B cell (primary cell): ENCODE results near the gene SPTA1. TPM values are rescaled to one million over a fixed set of nuclear protein-coding genes. Genes with fewer than 3 reads are reported as not detected.

Experiments
- ATAC-seq: fragments of 200-7000 bp; cut with Tn5 transposase; one replicate; pipeline ENCODE4 v1.10.0; 2021; ENCODE audit warnings: low read depth, mild to moderate bottlenecking, moderate number of reproducible peaks, moderate library complexity
- CTCF ChIA-PET: fragments of 350-600 bp; sonication (Branson Sonifier 250); formaldehyde crosslinking; loops from one replicate; lab custom pipeline; 2021; ENCODE audit warnings: antibody characterized with exemption, inconsistent platforms; lab: Charles Lee
- POLR2A ChIA-PET: fragments of 350-600 bp; sonication (Branson Sonifier 250); formaldehyde crosslinking; loops from one replicate; lab custom pipeline; 2021; ENCODE audit warnings: antibody characterized with exemption; lab: Charles Lee
- DNase-seq: peaks from one replicate; pipeline ENCODE4 v3.0.0; 2013
- H2AFZ ChIP-seq: 2 replicates; pipeline ENCODE4 v1.6.1; 2012; ENCODE audit warnings: mild to moderate bottlenecking, low read depth, low read length; ENCODE audit not compliant: insufficient read depth, poor library complexity, severe bottlenecking
- H3K27ac ChIP-seq, 2 donors: 1 replicate in 1 of 2; 2 replicates in 1 of 2; pipeline ENCODE4 v1.5.1; 2012 to 2013; ENCODE audit warnings: low read length in 2 of 2, mild to moderate bottlenecking in 2 of 2, moderate library complexity in 1 of 2
- H3K27me3 ChIP-seq, 4 experiments: fragments of 200-600 bp in 1 of 4; sonication (generic) in 1 of 4; replicated peaks in 1 of 4; 1 replicate in 2 of 4; 2 replicates in 2 of 4; pipeline versions ENCODE4 v1.6.1 to v1.7.0; 2013 to 2016; ENCODE audit warnings: low read length in 3 of 4, mild to moderate bottlenecking in 2 of 4, mixed read lengths in 1 of 4, moderate library complexity in 1 of 4; ENCODE audit not compliant: insufficient read depth in 4 of 4, control insufficient read depth in 3 of 4; ENCODE audit errors: control extremely low read depth in 1 of 4
- H3K36me3 ChIP-seq, 2 experiments: replicated peaks in 1 of 2; 1 replicate in 1 of 2; 2 replicates in 1 of 2; pipeline versions ENCODE4 v1.6.1 to v1.7.1; 2013; ENCODE audit warnings: low read length in 1 of 2; ENCODE audit not compliant: insufficient read depth in 2 of 2, control insufficient read depth in 1 of 2; ENCODE audit errors: control extremely low read depth in 1 of 2, extremely low read depth in 1 of 2
- H3K4me1 ChIP-seq, 2 donors: fragments of 200-600 bp in 1 of 2; sonication (generic) in 1 of 2; 1 replicate in 1 of 2; 2 replicates in 1 of 2; pipeline versions ENCODE4 v1.5.1 to v1.6.1; 2013 to 2017; ENCODE audit warnings: low read length in 2 of 2; ENCODE audit not compliant: control insufficient read depth in 2 of 2, insufficient read depth in 2 of 2
- H3K4me2 ChIP-seq: replicated peaks from 2 replicates; pipeline ENCODE3; 2012; ENCODE audit warnings: mild to moderate bottlenecking, low read depth, low read length; ENCODE audit not compliant: poor library complexity, severe bottlenecking
- H3K4me3 ChIP-seq, 5 experiments: fragments of 200-600 bp in 1 of 5; sonication (generic) in 1 of 5; 1 replicate in 3 of 5; 2 replicates in 2 of 5; pipeline versions ENCODE4 v1.5.1 to v1.7.0; 2011 to 2016; ENCODE audit warnings: low read length in 4 of 5, mild to moderate bottlenecking in 4 of 5, low read depth in 2 of 5, control low read depth in 1 of 5, moderate library complexity in 1 of 5; ENCODE audit not compliant: insufficient read depth in 1 of 5; ENCODE audit errors: control extremely low read depth in 1 of 5, extremely low read depth in 1 of 5
- H3K79me2 ChIP-seq: fragments of 200-600 bp; sonication (generic); one replicate; pipeline ENCODE4 v1.6.0; 2016; ENCODE audit warnings: low read length; ENCODE audit not compliant: control insufficient read depth, insufficient read depth
- H3K9ac ChIP-seq: fragments of 200-600 bp; sonication (generic); 2 replicates; pipeline ENCODE4 v1.6.1; 2017; ENCODE audit warnings: mild to moderate bottlenecking, low read length, moderate library complexity
- H3K9me3 ChIP-seq, 3 donors: one replicate each; pipeline versions ENCODE4 v1.6.1 to v1.7.1; 2013; ENCODE audit warnings: low read length in 2 of 3; ENCODE audit not compliant: control insufficient read depth in 2 of 3, insufficient read depth in 1 of 3; ENCODE audit errors: control extremely low read depth in 1 of 3
- H4K20me1 ChIP-seq: 2 replicates; pipeline ENCODE4 v1.6.0; 2012; ENCODE audit warnings: mild to moderate bottlenecking, low read length; ENCODE audit not compliant: insufficient read depth, control insufficient read depth, poor library complexity, severe bottlenecking
- H3K27ac Mint-ChIP-seq: one replicate; pipeline ENCODE4 v1.8.0; 2021; ENCODE audit warnings: mixed read lengths
- H3K27me3 Mint-ChIP-seq: one replicate; pipeline ENCODE4 v1.8.0; 2021; ENCODE audit warnings: mixed read lengths
- H3K4me1 Mint-ChIP-seq: one replicate; pipeline ENCODE4 v1.8.0; 2021; ENCODE audit warnings: mixed read lengths
- H3K4me3 Mint-ChIP-seq: one replicate; pipeline ENCODE4 v1.8.0; 2021; ENCODE audit warnings: mixed read lengths
- H3K9me3 Mint-ChIP-seq: one replicate; pipeline ENCODE4 v1.8.0; 2022; ENCODE audit warnings: mixed read lengths; ENCODE audit not compliant: insufficient read depth
- CTCF ChIP-seq: fragments of 200-600 bp; IDR thresholded peaks from one replicate; pipeline ENCODE4 v1.8.0; 2022; ENCODE audit warnings: antibody characterized with exemption, mild to moderate bottlenecking
- EZH2 ChIP-seq: IDR thresholded peaks from 2 replicates; pipeline ENCODE4 v1.6.1; 2012; ENCODE audit warnings: borderline replicate concordance, low read depth, mild to moderate bottlenecking, moderate library complexity, low read length; ENCODE audit not compliant: insufficient read depth, poor library complexity, severe bottlenecking
- WGBS: methylation state at CpG from one replicate; pipeline ENCODE4 v1.1.5; 2013; ENCODE audit warnings: missing lambda C conversion rate; ENCODE audit not compliant: insufficient coverage; 5-methylcytosine and 5-hydroxymethylcytosine counted together
- intact Hi-C: fragments of 100-400 bp; cut with micrococcal nuclease; formaldehyde crosslinking; loops from one replicate; pipeline ENCODE4 v1.10.0; 2022
- polyA plus RNA-seq: library from polyadenylated mRNA; depleted of rRNA; stranded (reverse); fragments of >200 nt; gene quantifications from 2 replicates; pipeline ENCODE4 v1.2.3, GENCODE V29; 2012
- total RNA-seq, 2 donors: library from RNA; stranded (reverse); fragments of 120-200 nt in 1 of 2; gene quantifications; 1 replicate in 1 of 2; 2 replicates in 1 of 2; pipeline versions ENCODE4 v1.2.3 to v1.2.4, GENCODE V29; 2013 to 2022

SPTA1 gene
- total and polyA plus RNA-seq, 2 donors (not counting 1 experiment from before 2014, with no cell fraction given) = 0.21 TPM; not detected in 1

DNA sequence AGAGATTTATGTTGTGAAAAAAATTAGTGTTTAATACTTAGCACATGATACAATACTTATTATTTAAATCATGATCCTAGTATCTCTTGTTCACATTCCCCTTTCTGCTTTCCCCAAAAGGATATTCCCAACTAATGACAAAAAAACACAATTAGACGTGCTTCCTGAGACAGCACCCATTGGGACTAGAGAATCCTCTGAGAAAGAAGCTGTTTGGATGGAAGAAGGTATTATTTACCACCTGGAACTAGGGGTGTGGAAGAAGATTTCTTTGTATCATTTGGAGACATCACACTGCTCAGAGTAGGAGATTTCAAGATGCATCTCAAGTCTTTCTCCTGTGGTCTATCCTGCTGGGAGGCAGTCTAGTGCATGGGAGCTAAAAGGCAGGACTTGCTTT lies 81.5 kb downstream of the SPTA1 start, which contains the start of gene OR10Z1:
Gene OR10Z1 (plus strand): TSS at position 301 of the 400 bp plus-strand sequence. CDS start 1,171 bp downstream, outside the sequence.
- Histone ChIP-seq H3K4me1 (no peaks in the 10 kb centered on the region), H4K20me1 (no peaks in the 10 kb centered on the region), H3K27ac (no peak within 1 kb of the TSS), H3K36me3 (no peaks in the 10 kb centered on the region), H3K4me3 (no peak within 1 kb of the TSS), H3K27me3 (no peaks in the 10 kb centered on the region), H2AFZ (no peak within 1 kb of the TSS), H3K4me2 (no peak within 1 kb of the TSS), H3K79me2 (no peaks in the 10 kb centered on the region), H3K9ac (no peak within 1 kb of the TSS), H3K9me3 (peaks cover 0 to 1% (median 0%) of the 10 kb centered on the region in 3 donors)
- TF ChIP-seq CTCF (no peak), EZH2 (no peak)
- Mint-ChIP-seq H3K4me3 (no peak within 1 kb of the TSS), H3K27ac (no peak within 1 kb of the TSS), H3K4me1 (no peaks in the 10 kb centered on the region), H3K9me3 (no peaks in the 10 kb centered on the region), H3K27me3 (peaks cover 5% of the 10 kb centered on the region)
- no peak for DNase-seq
- POLR2A ChIA-PET = no interaction called here
- ATAC-seq = no peak
- WGBS = no CpG with 5 or more reads among the region's 1 CpG
- CTCF ChIA-PET = no interaction called here
- intact Hi-C loops = no loop called here

DNA sequence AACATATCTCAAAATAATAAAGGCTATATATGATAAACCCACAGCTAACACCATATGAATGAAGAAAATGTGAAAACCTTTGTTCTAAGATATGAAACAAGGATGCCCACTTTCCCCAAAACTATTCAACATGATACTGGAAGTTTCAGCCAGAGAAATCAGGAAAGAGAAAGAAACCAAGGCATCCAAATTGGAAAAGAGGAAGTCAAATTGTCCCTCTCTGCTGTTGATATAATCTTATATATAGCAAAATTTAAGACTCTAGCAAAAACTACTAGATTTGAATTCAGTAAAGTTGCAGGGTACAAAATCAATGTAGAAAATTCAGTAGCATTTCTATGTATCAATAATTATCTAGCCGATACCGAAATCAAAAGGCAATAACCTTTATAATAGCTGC lies 85.8 kb downstream of the SPTA1 start:
- Histone ChIP-seq H3K79me2 (no peaks in the 10 kb centered on the region), H3K9ac (no peak overlapping the region), H3K27me3 (peaks cover 0 to 5% (median 0%) of the 10 kb centered on the region in 4 experiments), H3K36me3 (no peaks in the 10 kb centered on the region), H3K4me3 (no peak overlapping the region), H2AFZ (no peak overlapping the region), H3K4me2 (no peak overlapping the region), H3K9me3 (peaks cover 6 to 21% (median 13%) of the 10 kb centered on the region in 3 donors), H4K20me1 (no peaks in the 10 kb centered on the region), H3K27ac (no peak overlapping the region), H3K4me1 (no peaks in the 10 kb centered on the region)
- WGBS = no CpG with 5 or more reads among the region's 2 CpGs
- TF ChIP-seq EZH2 = no peak
- TF ChIP-seq CTCF = no peak
- no peak overlapping the region for H3K27ac Mint-ChIP-seq
- intact Hi-C loops = no loop called here
- no peak overlapping the region for H3K4me3 Mint-ChIP-seq
- peaks cover 19% of the 10 kb centered on the region for H3K27me3 Mint-ChIP-seq
- no peak for ATAC-seq
- DNase-seq = no peak
- CTCF ChIA-PET = no interaction called here
- POLR2A ChIA-PET = no interaction called here
- H3K4me1 Mint-ChIP-seq = no peaks in the 10 kb centered on the region
- peaks cover 5% of the 10 kb centered on the region for H3K9me3 Mint-ChIP-seq
